B cell (primary cell): Measurements from ENCODE around the gene IVL.

ENCODE experiments used
- EZH2 ChIP-seq: IDR thresholded peaks from 2 replicates; pipeline ENCODE4 v1.6.1; 2012; ENCODE audit warnings: borderline replicate concordance, low read depth, mild to moderate bottlenecking, moderate library complexity, low read length; ENCODE audit not compliant: insufficient read depth, poor library complexity, severe bottlenecking
- TF ChIP-seq, protein P1 (sequence below): fragments of 200-600 bp; IDR thresholded peaks from one replicate; pipeline ENCODE4 v1.8.0; 2022; ENCODE audit warnings: antibody characterized with exemption, mild to moderate bottlenecking

DNA sequence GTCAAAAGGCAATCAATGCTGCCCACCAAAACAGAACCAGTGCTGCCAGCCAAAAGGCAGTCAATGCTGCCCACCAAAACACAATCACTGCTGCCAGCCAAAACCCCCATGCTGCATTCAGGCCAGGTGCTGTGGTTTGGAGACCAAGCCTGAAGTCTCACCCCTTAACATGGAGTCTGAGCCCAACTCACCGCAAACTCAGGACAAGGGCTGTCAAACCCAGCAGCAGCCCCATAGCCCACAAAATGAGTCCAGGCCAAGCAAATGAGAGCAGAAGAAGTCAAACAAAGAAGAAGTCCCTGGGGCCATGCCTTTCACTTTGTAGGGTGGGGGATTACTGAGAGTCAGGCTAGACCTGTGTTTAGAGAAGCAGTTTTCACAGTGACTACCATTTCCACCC lies 23.8 kb upstream of the IVL start:
- TF ChIP-seq, protein P1, sequence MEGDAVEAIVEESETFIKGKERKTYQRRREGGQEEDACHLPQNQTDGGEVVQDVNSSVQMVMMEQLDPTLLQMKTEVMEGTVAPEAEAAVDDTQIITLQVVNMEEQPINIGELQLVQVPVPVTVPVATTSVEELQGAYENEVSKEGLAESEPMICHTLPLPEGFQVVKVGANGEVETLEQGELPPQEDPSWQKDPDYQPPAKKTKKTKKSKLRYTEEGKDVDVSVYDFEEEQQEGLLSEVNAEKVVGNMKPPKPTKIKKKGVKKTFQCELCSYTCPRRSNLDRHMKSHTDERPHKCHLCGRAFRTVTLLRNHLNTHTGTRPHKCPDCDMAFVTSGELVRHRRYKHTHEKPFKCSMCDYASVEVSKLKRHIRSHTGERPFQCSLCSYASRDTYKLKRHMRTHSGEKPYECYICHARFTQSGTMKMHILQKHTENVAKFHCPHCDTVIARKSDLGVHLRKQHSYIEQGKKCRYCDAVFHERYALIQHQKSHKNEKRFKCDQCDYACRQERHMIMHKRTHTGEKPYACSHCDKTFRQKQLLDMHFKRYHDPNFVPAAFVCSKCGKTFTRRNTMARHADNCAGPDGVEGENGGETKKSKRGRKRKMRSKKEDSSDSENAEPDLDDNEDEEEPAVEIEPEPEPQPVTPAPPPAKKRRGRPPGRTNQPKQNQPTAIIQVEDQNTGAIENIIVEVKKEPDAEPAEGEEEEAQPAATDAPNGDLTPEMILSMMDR: no peak
- no peak for TF ChIP-seq EZH2
